Caco-2 (cell line): ENCODE measurements around the gene SVOP. TPM values are rescaled to one million over a fixed set of nuclear protein-coding genes. Genes with fewer than 3 reads are reported as not detected.
A peak's percentile ranks its signal among the peaks of the same experiment; 100 is the strongest.

ENCODE experiments used
- Bru-seq: library from RNA; stranded (reverse); fragments of 400-500 nt; gene quantifications from one replicate; lab custom pipeline; 2021; lab: Mats Ljungman, UMichigan
- BruChase-seq, 2 experiments: library from RNA; stranded (reverse); fragments of 400-500 nt; gene quantifications; one replicate each; lab custom pipeline; 2021; lab: Mats Ljungman, UMichigan
- BruUV-seq: library from RNA; stranded (reverse); fragments of 400-500 nt; replicated peaks from 2 replicates; lab custom pipeline; 2021; lab: Mats Ljungman, UMichigan
- CTCF ChIA-PET: fragments of 300-600 bp; sonication (Branson Sonifier 250); formaldehyde crosslinking; loops from one replicate; lab custom pipeline; 2022; ENCODE audit warnings: antibody characterized with exemption; lab: Charles Lee
- POLR2A ChIA-PET: fragments of 300-600 bp; sonication (Branson Sonifier 250); formaldehyde crosslinking; loops from one replicate; lab custom pipeline; 2022; ENCODE audit warnings: antibody characterized with exemption; lab: Charles Lee
- DNase-seq, 2 experiments: peaks; one replicate each; pipeline versions ENCODE4 v3.0.0 to v3.0.0-alpha.2; 2020 to 2022
- H3K27me3 ChIP-seq: replicated peaks from 2 replicates; pipeline ENCODE4 v1.6.0; 2011; ENCODE audit warnings: low read length; ENCODE audit not compliant: control insufficient read depth, insufficient read depth
- H3K36me3 ChIP-seq: 2 replicates; pipeline ENCODE4 v1.5.1; 2011; ENCODE audit warnings: low read length; ENCODE audit not compliant: control insufficient read depth, insufficient read depth
- H3K4me1 ChIP-seq: fragments of 250-450 bp; sonication (Bioruptor Pico); 2 replicates; pipeline ENCODE4 v1.5.1; 2020; ENCODE audit warnings: mild to moderate bottlenecking
- H3K4me3 ChIP-seq: 2 replicates; pipeline ENCODE4 v1.5.1; 2011; ENCODE audit warnings: low read depth, mild to moderate bottlenecking, control low read depth, low read length
- H3K9me3 ChIP-seq: fragments of 250-450 bp; sonication (Bioruptor Pico); 2 replicates; pipeline ENCODE4 v1.5.1; 2020; ENCODE audit warnings: mild to moderate bottlenecking, moderate library complexity
- H3K27ac Mint-ChIP-seq: one replicate; pipeline ENCODE4 v1.8.0; 2022; ENCODE audit warnings: mixed read lengths; ENCODE audit not compliant: unreplicated experiment
- H3K27me3 Mint-ChIP-seq: one replicate; pipeline ENCODE4 v1.8.0; 2022; ENCODE audit warnings: mixed read lengths; ENCODE audit not compliant: insufficient read depth, unreplicated experiment
- H3K36me3 Mint-ChIP-seq: one replicate; pipeline ENCODE4 v1.8.0; 2022; ENCODE audit warnings: mild to moderate bottlenecking, mixed read lengths; ENCODE audit not compliant: insufficient read depth, unreplicated experiment
- H3K4me1 Mint-ChIP-seq: one replicate; pipeline ENCODE4 v1.8.0; 2022; ENCODE audit warnings: low read depth, mixed read lengths; ENCODE audit not compliant: unreplicated experiment
- H3K4me3 Mint-ChIP-seq: one replicate; pipeline ENCODE4 v1.8.0; 2022; ENCODE audit warnings: mild to moderate bottlenecking, moderate library complexity, mixed read lengths; ENCODE audit not compliant: unreplicated experiment
- H3K9me3 Mint-ChIP-seq: one replicate; pipeline ENCODE4 v1.8.0; 2022; ENCODE audit warnings: mixed read lengths; ENCODE audit not compliant: unreplicated experiment
- CTCF ChIP-seq, 2 experiments: fragments of 200-600 bp in 1 of 2; IDR thresholded peaks; 1 replicate in 1 of 2; 2 replicates in 1 of 2; pipeline versions ENCODE4 v1.5.1 to v1.8.0; 2011 to 2022; ENCODE audit warnings: antibody characterized with exemption in 1 of 2, control low read depth in 1 of 2, inconsistent platforms in 1 of 2, low read depth in 1 of 2, low read length in 1 of 2, mild to moderate bottlenecking in 1 of 2, moderate library complexity in 1 of 2; ENCODE audit not compliant: insufficient read depth in 1 of 2, severe bottlenecking in 1 of 2, unreplicated experiment in 1 of 2
- intact Hi-C: fragments of 100-400 bp; cut with micrococcal nuclease; formaldehyde crosslinking; loops from one replicate; pipeline ENCODE4 v1.10.0; 2022; ENCODE audit not compliant: unreplicated experiment
- long read RNA-seq: library from polyadenylated mRNA; stranded (forward); transcript quantifications from one replicate; pipeline ENCODE4 v2.0.0, GENCODE V29; 2022
- total RNA-seq: library from RNA; stranded (reverse); gene quantifications from 2 replicates; pipeline ENCODE4 v1.2.3, GENCODE V29; 2022

The SVOP gene
- total RNA-seq, result 0.09 and 0.14 TPM in 2 replicates
- percentile 12 among the genes with signal in this experiment for Bru-seq, nascent RNA
- BruChase-seq, experiment 1, labeled RNA remaining after a 2-hour chase, result percentile 7 among the genes with signal in this experiment
- BruChase-seq, experiment 2, labeled RNA remaining after a 6-hour chase, result percentile 11 among the genes with signal in this experiment
- long read RNA-seq, result 0 reads

GRCh38 chr12:109020796-109021380, at the start of gene SVOP:
Gene SVOP, minus strand, starts transcription at chr12:109021068. Its CDS starts 200 bp downstream, at chr12:109020868.
- Mint-ChIP-seq H3K9me3 (no peaks in the 10 kb centered on the region), H3K4me1 (no peaks in the 10 kb centered on the region), H3K4me3 (peak within 1 kb of the TSS; percentile 42), H3K27ac (no peak within 1 kb of the TSS), H3K36me3 (no peaks in the 10 kb centered on the region), H3K27me3 (peaks cover 3% of the 10 kb centered on the region)
- H3K4me1 ChIP-seq, result no peaks in the 10 kb centered on the region
- intact Hi-C loops, result no loop called here
- H3K9me3 ChIP-seq, result no peaks in the 10 kb centered on the region
- peak; percentile 89 to 92 for DNase-seq
- ChIA-PET POLR2A (no interaction called here), CTCF (no interaction called here)
- no TSS peak for BruUV-seq
- no peaks in the 10 kb centered on the region for H3K36me3 ChIP-seq
- no peaks in the 10 kb centered on the region for H3K27me3 ChIP-seq
- no peak within 1 kb of the TSS; the same call in 1 of the 2 replicates for H3K4me3 ChIP-seq
- TF ChIP-seq CTCF (IDR thresholded peaks at IDR 0.05; ENCODE audit: insufficient read depth in 1 of 2, low read depth in 1 of 2, low read length in 1 of 2, severe bottlenecking in 1 of 2, unreplicated experiment in 1 of 2), result no peak

- peak overlapping the region; percentile 61 for H3K27ac Mint-ChIP-seq
- no peak overlapping the region for H3K4me3 ChIP-seq
- H3K4me1 Mint-ChIP-seq, result peaks cover 20% of the 10 kb centered on the region
- DNase-seq, result no peak
- 0 out of 2 replicates have a peak, but pooled peaks cover 1% of the 10 kb centered on the region for H3K36me3 ChIP-seq
- no peak for TF ChIP-seq CTCF (IDR thresholded peaks at IDR 0.05; ENCODE audit: insufficient read depth in 1 of 2, low read depth in 1 of 2, low read length in 1 of 2, severe bottlenecking in 1 of 2, unreplicated experiment in 1 of 2)
- no TSS peak for BruUV-seq
- H3K4me3 Mint-ChIP-seq, result no peak overlapping the region
- H3K9me3 ChIP-seq, result no peaks in the 10 kb centered on the region
- peaks cover 17% of the 10 kb centered on the region for H3K36me3 Mint-ChIP-seq
- intact Hi-C loops, result no loop called here
- ChIA-PET POLR2A (no interaction called here), CTCF (no interaction called here)
- no peaks in the 10 kb centered on the region for H3K27me3 Mint-ChIP-seq
- H3K27me3 ChIP-seq, result no peaks in the 10 kb centered on the region
- peaks cover 18% of the 10 kb centered on the region; the same call in 1 of the 2 replicates for H3K4me1 ChIP-seq
- no peaks in the 10 kb centered on the region for H3K9me3 Mint-ChIP-seq
Measured at GRCh38 chr12:109069307-109070271, 48.7 kb upstream of the SVOP start.

- Histone ChIP-seq H3K4me3 (no peak overlapping the region), H3K27me3 (no peaks in the 10 kb centered on the region), H3K36me3 (0 out of 2 replicates have a peak, but pooled peaks cover 1% of the 10 kb centered on the region), H3K4me1 (peaks cover 18% of the 10 kb centered on the region; the same call in 1 of the 2 replicates), H3K9me3 (no peaks in the 10 kb centered on the region)
- Mint-ChIP-seq H3K4me1 (peaks cover 20% of the 10 kb centered on the region), H3K27me3 (no peaks in the 10 kb centered on the region), H3K4me3 (no peak overlapping the region), H3K36me3 (peaks cover 7% of the 10 kb centered on the region), H3K27ac (no peak overlapping the region), H3K9me3 (no peaks in the 10 kb centered on the region)
- no TSS peak for BruUV-seq
- intact Hi-C loops, result no loop called here
- ChIA-PET POLR2A (no interaction called here), CTCF (no interaction called here)
- no peak for TF ChIP-seq CTCF (IDR thresholded peaks at IDR 0.05; ENCODE audit: insufficient read depth in 1 of 2, low read depth in 1 of 2, low read length in 1 of 2, severe bottlenecking in 1 of 2, unreplicated experiment in 1 of 2)
- DNase-seq, result no peak
Measured at GRCh38 chr12:109065853-109066193, 45.0 kb upstream of the SVOP start.
